Measurements from ENCODE around the gene OARD1.
"Not testable (repeated sequence)": the region's sequence is repeated elsewhere in the genome, so short reads cannot be mapped to it uniquely, and the experiment has no call there.

Gene OARD1

DNA sequence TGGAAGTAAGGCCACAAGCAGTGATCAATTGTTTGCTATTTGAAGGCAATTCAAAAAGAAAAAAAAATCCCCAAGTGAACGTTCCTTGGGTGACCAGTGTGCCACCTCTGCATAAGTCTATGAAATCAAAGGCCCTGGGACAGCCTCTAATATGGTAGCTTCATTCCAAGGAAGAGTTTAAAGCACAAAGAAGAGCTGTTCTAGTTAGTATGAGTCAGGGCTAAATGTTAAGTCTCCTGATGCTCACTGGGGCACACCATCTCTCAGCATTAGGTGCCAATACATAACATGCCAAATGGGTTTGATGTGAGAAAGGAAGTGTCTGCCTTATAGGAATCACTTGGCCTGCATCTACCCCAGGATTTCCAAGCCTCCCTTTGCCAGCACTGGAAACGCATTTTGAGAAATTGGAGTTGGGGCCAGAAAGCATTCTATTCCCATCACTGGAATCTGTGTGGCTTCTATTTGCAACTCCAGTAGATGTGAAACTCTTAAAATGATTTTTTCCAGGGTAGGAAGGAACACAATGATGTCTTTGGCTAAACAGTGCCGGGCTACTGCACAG is 46.1 kb downstream of the OARD1 start:
- DNase-seq, result no peak

DNA sequence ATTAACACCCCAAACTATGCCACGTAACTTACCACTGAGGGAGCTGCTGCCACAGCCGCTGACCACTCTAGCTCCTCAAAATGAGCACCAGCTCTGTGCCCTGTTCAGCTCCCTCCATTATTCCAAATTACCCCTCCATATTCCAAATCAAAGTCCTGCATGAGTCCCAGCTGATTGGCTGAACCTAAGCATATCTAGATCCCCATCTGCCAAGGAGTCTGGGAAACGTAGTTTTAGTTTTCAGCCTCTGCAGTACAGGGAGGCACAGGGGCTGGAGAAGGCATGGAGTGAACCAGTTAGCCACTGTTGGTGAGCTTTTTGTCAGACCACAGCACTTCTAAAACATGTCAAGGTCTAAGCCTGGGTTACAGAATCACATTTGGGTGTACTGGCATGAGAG is 49.0 kb downstream of the OARD1 start:
- no peak for DNase-seq

DNA sequence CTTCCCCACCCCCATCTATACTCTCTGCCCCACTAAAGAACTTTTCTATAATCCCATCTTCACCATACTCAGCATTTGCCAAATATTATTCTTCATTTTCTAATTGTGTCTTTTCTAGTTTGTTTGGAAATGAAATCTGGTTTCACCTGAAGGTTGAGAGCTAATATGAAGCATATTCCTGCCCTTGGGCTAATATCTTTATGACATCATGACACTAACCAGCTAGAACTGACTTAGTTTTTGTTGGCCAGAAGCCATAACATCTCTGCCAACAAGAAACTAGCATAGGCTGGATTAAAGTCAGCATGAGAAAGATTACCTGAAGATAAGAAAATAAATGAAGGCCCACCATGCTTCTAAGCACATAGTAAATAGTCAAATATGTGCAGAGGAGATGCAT is 49.9 kb downstream of the OARD1 start:
- no peak for DNase-seq

DNA sequence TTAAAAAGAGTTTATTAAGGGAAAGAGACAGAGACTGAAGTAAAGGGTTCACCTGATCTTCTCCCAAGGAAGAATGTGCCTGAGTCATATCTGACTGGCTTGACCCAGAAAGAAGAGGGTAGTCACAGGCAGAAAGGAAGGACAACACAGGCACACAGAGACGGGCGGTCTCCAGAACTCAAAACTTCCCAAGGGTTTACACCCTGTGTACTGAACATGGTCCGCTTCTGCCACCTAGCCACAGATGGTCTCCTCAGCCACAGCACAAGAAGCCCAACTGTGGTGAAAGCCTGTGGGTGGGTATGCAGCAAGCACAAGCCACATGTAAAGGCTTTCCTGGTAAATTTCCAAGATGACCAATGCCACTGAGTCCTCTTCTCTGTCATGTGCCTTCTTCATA is 50.3 kb downstream of the OARD1 start:
- DNase-seq, result no peak

DNA sequence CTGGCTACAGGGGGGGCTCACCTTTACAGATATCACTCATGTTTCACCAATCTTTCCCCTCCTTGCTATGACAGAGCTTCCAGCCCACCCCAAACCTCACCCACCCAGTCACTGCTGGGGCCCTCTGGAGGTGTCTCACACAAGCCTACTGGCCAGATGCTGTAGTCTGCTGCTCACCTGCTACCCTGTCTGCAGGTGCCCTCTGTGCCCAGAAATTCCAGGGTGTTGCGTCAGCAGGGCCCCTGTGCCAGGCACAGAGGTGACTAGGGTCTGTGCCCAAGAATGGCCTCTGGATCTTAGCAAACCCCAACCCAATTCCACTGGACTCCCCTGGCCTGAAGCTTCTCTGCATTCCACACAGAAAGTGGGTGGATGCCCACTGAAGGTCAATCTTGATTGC is 54.5 kb downstream of the OARD1 start:
- no peak for DNase-seq

DNA sequence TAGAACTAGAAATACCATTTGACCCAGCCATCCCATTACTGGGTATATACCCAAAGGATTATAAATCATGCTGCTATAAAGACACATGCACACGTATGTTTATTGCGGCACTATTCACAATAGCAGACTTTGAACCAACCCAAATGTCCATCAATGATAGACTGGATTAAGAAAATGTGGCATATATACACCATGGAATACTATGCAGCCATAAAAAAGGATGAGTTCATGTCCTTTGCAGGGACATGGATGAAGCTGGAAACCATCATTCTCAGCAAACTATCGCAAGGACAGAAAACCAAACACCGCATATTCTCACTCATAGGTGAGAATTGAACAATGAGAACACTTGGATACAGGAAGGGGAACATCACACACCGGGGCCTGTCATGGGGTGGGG is 56.3 kb downstream of the OARD1 start:
- DNase-seq, result not testable (repeated sequence)

DNA sequence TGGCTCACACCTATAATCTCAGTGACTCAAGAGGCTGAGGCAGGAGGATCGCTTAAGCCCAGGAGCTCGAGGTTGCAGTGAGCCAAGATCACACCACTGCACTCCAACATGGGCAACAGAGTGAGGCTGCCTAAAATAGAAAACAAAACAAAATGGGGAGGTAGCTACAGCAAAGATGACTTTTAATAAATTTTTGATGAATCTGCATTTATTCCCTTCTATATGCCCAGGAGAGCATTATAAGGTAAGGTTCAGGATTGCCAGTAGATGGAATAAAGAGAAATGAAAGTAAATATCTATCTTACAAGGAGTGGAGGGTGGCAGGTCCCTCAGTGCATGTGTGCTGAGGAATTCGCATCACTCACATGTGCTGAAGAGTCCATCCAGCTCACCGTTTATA is 57.4 kb downstream of the OARD1 start:
- DNase-seq, result no peak

Measured in activated T-cell treated with anti-CD3 and anti-CD28 coated beads, Interleukin-2, amount 50 U/mL, for 48 hours (primary cell).